BJ (cell line): ENCODE measurements around the gene CAPN10. TPM values are rescaled to one million over a fixed set of nuclear protein-coding genes. Genes with fewer than 3 reads are reported as not detected.

Experiments used
- CTCF ChIA-PET: fragments of 350-600 bp; formaldehyde crosslinking; extraction: SDS; loops from one replicate; lab custom pipeline; 2021; ENCODE audit warnings: antibody characterized with exemption, inconsistent platforms; lab: Yijun Ruan, JAX
- POLR2A ChIA-PET: fragments of 300-600 bp; sonication (Branson Sonifier 250); formaldehyde crosslinking; extraction: SDS; loops from one replicate; lab custom pipeline; 2021; ENCODE audit warnings: antibody characterized with exemption; lab: Charles Lee
- DNase-seq: peaks from one replicate; pipeline ENCODE4 v3.0.0-alpha.2; 2011; ENCODE audit warnings: low read depth
- H3K27me3 ChIP-seq: 2 replicates; pipeline ENCODE4 v1.6.0; 2011; ENCODE audit warnings: low read length; ENCODE audit not compliant: control insufficient read depth, insufficient read depth
- H3K36me3 ChIP-seq: 2 replicates; pipeline ENCODE4 v1.5.1; 2011; ENCODE audit warnings: low read length; ENCODE audit not compliant: control insufficient read depth, insufficient read depth
- H3K4me3 ChIP-seq: 2 replicates; pipeline ENCODE4 v1.5.1; 2011; ENCODE audit warnings: low read depth, mild to moderate bottlenecking, control low read depth, low read length
- polyA plus RNA-seq: library from polyadenylated mRNA; depleted of rRNA; stranded (reverse); fragments of >200 nt; gene quantifications from 2 replicates; pipeline ENCODE4 v1.2.3, GENCODE V29; 2011
- TF ChIP-seq, protein P1 (sequence below): IDR thresholded peaks from 2 replicates; pipeline ENCODE4 v1.5.1; 2011; ENCODE audit warnings: low read depth, mild to moderate bottlenecking, control low read depth, inconsistent platforms, low read length, moderate library complexity; ENCODE audit not compliant: insufficient read depth

The CAPN10 gene
- polyA plus RNA-seq, 1 experiment: 14.9 TPM

DNA sequence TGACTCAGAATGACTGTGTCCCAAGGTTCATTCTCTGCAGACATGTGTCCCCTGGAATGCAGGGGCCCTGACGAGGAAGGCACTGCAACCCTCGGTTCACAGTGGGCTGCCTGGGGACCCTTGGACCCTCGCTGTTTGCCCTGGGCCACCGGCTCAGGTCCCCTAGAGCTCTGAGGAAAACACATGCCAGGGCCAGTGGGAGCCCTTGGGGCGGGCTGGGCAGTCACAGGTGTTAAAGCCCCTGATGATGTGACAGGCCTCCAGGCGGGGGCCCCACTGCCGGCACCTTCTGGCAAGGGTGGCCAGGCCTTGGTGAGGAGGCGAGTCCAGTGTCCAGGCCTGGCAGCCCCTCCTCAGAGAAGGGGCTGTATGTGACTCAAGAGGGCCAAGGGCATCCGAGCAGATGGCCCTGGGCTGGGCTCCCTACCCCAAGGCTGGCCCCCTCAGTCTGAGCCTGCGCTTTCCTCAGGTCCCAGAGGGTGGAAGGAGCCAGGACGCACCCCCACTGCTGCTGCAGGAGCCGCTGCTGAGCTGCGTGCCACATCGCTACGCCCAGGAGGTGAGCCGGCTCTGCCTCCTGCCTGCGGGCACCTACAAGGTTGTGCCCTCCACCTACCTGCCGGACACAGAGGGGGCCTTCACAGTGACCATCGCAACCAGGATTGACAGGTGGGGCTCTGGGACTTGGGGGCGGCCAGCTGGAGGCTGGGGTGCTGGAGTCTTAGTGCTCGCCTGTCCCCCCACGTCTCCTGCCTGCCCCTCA, 11.1 kb downstream of the CAPN10 start:
- CTCF ChIA-PET: no interaction called here
- no peak for DNase-seq
- TF ChIP-seq, protein P1, sequence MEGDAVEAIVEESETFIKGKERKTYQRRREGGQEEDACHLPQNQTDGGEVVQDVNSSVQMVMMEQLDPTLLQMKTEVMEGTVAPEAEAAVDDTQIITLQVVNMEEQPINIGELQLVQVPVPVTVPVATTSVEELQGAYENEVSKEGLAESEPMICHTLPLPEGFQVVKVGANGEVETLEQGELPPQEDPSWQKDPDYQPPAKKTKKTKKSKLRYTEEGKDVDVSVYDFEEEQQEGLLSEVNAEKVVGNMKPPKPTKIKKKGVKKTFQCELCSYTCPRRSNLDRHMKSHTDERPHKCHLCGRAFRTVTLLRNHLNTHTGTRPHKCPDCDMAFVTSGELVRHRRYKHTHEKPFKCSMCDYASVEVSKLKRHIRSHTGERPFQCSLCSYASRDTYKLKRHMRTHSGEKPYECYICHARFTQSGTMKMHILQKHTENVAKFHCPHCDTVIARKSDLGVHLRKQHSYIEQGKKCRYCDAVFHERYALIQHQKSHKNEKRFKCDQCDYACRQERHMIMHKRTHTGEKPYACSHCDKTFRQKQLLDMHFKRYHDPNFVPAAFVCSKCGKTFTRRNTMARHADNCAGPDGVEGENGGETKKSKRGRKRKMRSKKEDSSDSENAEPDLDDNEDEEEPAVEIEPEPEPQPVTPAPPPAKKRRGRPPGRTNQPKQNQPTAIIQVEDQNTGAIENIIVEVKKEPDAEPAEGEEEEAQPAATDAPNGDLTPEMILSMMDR: no peak
- no peaks in the 10 kb centered on the region for H3K27me3 ChIP-seq
- H3K36me3 ChIP-seq: peaks cover 15% of the 10 kb centered on the region
- POLR2A ChIA-PET: no interaction called here
- no peak overlapping the region for H3K4me3 ChIP-seq

DNA sequence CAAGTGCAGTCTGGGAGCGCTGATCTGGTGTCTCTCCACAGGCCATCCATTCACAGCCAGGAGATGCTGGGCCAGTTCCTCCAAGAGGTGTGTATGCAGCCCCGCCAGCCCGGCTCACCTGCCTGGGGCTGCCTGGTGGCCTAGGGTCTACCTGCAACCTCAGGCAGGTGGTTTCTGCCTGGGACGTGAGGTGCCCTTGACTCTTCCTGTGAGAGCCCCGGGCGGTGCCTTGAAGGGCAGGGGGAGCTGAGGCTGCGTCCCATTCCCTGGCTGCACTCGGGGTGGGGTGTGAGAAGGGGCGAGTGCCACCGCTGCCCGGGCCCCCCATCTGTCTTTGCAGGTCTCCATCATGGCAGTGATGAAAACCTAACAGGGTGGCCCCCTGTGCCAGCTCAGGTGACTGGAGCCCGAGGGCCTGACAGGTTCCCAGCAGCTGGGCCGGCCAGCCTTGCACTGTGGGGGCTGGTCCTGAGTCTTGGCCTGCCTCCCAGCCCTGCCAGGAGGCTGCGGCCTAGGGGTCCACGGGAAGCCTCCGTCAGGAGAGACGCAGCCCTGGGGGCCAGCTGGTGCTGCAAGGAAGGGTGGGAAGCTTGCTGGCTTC, 11.9 kb downstream of the CAPN10 start:
- POLR2A ChIA-PET: no interaction called here

DNA sequence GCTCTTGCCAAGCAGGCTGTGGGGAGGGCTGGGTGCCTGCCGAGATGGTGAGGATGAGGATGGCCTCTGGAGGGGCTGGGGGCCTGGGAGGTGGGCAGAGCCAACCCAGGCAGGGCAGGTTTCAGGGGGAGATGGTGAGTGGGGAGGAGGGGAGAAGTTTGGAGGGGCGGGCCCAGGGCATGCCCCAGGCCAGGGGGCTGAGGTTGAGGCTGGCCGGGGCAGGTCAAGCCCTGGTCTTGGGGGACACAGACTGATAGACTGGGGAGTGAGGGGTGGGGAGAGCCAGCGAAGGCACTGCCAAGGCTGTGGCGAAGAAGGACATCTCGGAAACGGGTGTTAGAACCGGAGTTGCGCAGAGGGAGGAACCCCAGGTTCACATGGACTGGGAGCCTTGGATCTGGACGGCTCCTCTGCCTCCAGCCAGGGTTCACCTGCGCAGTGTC, 12.6 kb downstream of the CAPN10 start:
- POLR2A ChIA-PET: no interaction called here
- CTCF ChIA-PET: no interaction called here
- Histone ChIP-seq H3K36me3 (peaks cover 10% of the 10 kb centered on the region), H3K4me3 (no peak overlapping the region), H3K27me3 (no peaks in the 10 kb centered on the region)
- TF ChIP-seq, protein P1: no peak
- no peak for DNase-seq

More for the DNA sequence above, 11.9 kb downstream of the CAPN10 start:
- TF ChIP-seq, protein P1: no peak
- DNase-seq: no peak
- H3K4me3 ChIP-seq: no peak overlapping the region
- H3K36me3 ChIP-seq: peaks cover 12% of the 10 kb centered on the region
- CTCF ChIA-PET: no interaction called here
- H3K27me3 ChIP-seq: no peaks in the 10 kb centered on the region

DNA sequence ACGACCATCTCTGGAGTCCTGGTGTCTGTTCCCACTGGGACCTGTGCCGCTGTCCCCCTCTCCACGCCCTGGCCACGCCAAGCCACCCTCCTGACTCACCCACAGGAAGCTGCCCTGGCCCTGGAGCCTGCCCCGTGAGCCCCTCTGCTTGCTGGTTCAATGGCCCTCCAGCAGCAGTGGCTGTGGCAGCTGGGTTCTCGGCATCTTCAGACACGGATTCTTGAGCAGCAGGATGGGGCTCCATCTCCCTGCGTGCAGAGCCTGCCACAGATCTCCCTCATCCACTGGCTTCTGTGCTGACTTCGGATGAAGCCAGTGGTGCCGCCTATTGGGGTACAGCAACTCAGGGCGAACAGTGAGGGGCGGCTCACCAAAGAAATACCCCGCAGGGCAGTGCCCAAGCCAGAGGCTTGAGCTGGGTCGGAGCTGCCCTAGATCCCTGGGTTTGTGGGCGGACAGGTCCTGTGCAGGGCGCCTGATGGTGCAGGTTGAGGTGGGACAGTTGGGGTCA, 14.0 kb downstream of the CAPN10 start:
- no peak for DNase-seq
- ChIA-PET POLR2A (no interaction called here), CTCF (no interaction called here)
- H3K36me3 ChIP-seq: peaks cover 8% of the 10 kb centered on the region
- H3K27me3 ChIP-seq: no peaks in the 10 kb centered on the region
- TF ChIP-seq, protein P1: no peak
- no peak overlapping the region for H3K4me3 ChIP-seq

DNA sequence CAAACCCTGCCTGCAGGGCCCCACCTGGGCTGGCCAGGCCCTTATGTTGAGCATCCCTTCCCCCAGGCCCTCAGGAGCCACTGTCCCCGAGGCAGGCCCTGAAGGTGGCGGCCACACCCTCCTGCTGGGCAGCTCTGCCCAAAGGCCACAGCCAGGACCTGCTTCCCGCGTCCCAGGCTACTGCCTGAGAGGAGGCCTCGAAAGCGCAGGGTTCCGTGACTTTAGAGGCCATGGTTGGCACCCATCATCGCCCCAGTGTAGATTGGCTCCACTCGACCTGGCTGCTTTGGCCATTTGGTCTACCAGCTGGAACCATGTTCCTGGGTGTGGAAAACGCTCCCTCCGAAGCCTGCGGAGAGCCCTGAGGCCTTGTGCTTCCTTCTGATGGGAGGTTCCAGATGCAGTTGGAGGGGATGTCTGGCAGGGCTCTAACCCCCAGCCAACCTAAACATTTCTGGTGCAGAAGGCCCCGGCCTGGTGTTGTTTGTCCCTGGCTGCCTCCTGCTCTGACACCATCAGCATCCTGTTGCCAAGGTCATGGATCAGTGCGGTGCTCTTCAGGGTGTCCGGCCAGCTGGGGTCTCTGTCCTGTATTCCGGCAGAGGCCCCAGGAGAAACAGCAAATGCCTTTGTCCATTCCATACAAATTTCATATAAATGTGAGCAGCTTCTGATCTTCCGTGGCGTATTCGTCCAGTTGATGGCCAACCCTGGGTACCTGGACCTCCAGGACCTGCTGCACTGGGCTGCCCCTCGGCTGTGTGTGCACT, 14.7 kb downstream of the CAPN10 start:
- ChIA-PET POLR2A (no interaction called here), CTCF (no interaction called here)

More for the DNA sequence above, 14.7 kb downstream of the CAPN10 start:
- H3K36me3 ChIP-seq: peaks cover 6% of the 10 kb centered on the region
- TF ChIP-seq, protein P1: no peak
- no peak overlapping the region for H3K4me3 ChIP-seq
- DNase-seq: no peak
- no peaks in the 10 kb centered on the region for H3K27me3 ChIP-seq
